Endothelial cell (in vitro differentiated cells): ENCODE results near the gene CPT1A. TPM values are rescaled to one million over a fixed set of nuclear protein-coding genes. Genes with fewer than 3 reads are reported as not detected.

Experiments
- DNase-seq: peaks from one replicate; pipeline ENCODE4 v3.0.0; 2021; ENCODE audit warnings: low spot score
- H3K27ac Mint-ChIP-seq: one replicate; pipeline ENCODE4 v1.8.0; 2021; ENCODE audit warnings: mixed read lengths, inconsistent platforms; ENCODE audit not compliant: unreplicated experiment
- H3K27me3 Mint-ChIP-seq: one replicate; pipeline ENCODE4 v1.8.0; 2021; ENCODE audit warnings: mild to moderate bottlenecking, moderate library complexity, mixed read lengths, inconsistent platforms; ENCODE audit not compliant: unreplicated experiment
- H3K36me3 Mint-ChIP-seq: one replicate; pipeline ENCODE4 v1.8.0; 2021; ENCODE audit warnings: mild to moderate bottlenecking, low read depth, mixed read lengths, inconsistent platforms; ENCODE audit not compliant: unreplicated experiment
- H3K4me1 Mint-ChIP-seq: one replicate; pipeline ENCODE4 v1.8.0; 2021; ENCODE audit warnings: mild to moderate bottlenecking, mixed read lengths, inconsistent platforms; ENCODE audit not compliant: unreplicated experiment
- H3K4me3 Mint-ChIP-seq: one replicate; pipeline ENCODE4 v1.8.0; 2021; ENCODE audit warnings: mild to moderate bottlenecking, mixed read lengths, inconsistent platforms; ENCODE audit not compliant: unreplicated experiment
- H3K9me3 Mint-ChIP-seq: one replicate; pipeline ENCODE4 v1.8.0; 2021; ENCODE audit warnings: mixed read lengths, inconsistent platforms; ENCODE audit not compliant: unreplicated experiment
- total RNA-seq: library from RNA; stranded (reverse); fragmentation: NEBNext Ultra II Directional; extraction: Animal tissue kit (Norgen Biotek cat#: 25700); gene quantifications from one replicate; pipeline ENCODE4 v1.2.1, GENCODE V29; 2021; ENCODE audit not compliant: unreplicated experiment
- TF ChIP-seq, protein P1 (sequence below): fragments of 200-600 bp; sonication (generic); IDR thresholded peaks from one replicate; pipeline ENCODE4 v1.5.0; 2021; ENCODE audit warnings: antibody characterized with exemption; ENCODE audit not compliant: unreplicated experiment

Gene CPT1A
- total RNA-seq, 1 donor from 2014 or later: 0.36 TPM

DNA sequence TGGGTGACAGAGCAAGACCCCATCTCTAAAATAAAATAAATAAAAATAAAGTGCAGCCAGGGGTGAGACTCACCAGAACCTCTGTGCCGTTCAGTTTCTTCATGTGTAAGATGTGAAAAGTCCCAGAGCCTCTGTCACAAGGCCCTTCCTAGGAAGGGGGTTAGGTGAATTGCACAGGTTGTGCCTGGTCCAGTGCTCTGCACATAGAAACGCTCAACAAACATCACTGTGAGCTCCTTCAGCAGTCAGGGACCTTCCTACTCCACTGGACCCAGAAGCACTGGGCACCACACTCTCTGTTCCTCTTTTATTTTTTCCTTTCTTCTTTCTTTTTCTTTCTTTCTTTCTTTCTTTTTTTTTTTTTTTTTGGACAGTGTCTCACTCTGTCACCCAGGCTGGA lies 39.6 kb upstream of the CPT1A start:
- no peak for DNase-seq
- TF ChIP-seq, protein P1, sequence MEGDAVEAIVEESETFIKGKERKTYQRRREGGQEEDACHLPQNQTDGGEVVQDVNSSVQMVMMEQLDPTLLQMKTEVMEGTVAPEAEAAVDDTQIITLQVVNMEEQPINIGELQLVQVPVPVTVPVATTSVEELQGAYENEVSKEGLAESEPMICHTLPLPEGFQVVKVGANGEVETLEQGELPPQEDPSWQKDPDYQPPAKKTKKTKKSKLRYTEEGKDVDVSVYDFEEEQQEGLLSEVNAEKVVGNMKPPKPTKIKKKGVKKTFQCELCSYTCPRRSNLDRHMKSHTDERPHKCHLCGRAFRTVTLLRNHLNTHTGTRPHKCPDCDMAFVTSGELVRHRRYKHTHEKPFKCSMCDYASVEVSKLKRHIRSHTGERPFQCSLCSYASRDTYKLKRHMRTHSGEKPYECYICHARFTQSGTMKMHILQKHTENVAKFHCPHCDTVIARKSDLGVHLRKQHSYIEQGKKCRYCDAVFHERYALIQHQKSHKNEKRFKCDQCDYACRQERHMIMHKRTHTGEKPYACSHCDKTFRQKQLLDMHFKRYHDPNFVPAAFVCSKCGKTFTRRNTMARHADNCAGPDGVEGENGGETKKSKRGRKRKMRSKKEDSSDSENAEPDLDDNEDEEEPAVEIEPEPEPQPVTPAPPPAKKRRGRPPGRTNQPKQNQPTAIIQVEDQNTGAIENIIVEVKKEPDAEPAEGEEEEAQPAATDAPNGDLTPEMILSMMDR: no peak
- Mint-ChIP-seq H3K36me3 (no peaks in the 10 kb centered on the region), H3K4me1 (no peaks in the 10 kb centered on the region), H3K4me3 (no peak overlapping the region), H3K27me3 (no peaks in the 10 kb centered on the region), H3K9me3 (no peaks in the 10 kb centered on the region), H3K27ac (no peak overlapping the region)

DNA sequence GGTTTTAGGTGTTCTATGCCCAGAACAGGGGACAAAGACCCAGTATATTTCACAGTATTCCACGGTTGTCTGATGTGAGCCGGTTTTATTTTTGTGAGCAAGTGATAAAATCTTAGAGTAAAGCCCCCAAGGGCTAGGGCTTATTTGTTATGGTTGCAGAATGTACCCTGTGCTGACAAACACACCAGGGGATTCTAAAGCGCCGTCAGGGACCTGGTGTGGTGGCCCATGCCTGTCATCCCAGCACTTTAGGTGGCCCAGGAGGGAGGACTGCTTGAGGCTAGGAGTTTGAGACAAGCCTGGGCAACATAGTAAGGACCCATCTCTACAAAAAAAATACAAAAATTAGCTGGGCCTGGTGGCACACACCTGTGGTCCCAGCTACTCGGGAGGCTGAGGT lies 39.1 kb upstream of the CPT1A start:
- Mint-ChIP-seq H3K36me3 (no peaks in the 10 kb centered on the region), H3K27me3 (no peaks in the 10 kb centered on the region)
- no peak for DNase-seq

DNA sequence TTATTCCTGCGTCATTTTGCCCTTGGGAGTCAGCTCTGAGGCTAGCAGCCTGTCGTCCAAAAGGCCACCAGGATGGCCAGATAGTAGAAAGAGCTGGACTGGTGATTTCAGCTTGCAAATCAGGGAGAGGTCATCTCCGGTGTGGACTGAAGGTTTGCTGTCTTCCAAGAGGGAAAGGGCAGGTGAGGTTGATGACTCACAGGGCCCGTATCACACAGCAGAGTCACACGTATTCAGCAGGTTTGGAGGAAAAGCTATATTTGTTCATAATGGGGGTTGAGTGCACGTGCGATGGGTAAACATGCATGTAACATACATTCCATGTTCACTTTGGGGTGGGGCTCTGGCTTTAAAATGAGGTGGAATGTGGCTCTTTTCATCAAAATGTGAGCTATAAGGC lies 36.3 kb upstream of the CPT1A start:
- DNase-seq: no peak
- Mint-ChIP-seq H3K4me3 (no peak overlapping the region), H3K27me3 (no peaks in the 10 kb centered on the region), H3K27ac (no peak overlapping the region), H3K4me1 (peaks cover 5% of the 10 kb centered on the region), H3K36me3 (no peaks in the 10 kb centered on the region), H3K9me3 (no peaks in the 10 kb centered on the region)
- TF ChIP-seq, protein P1: no peak

More for the DNA sequence above, 39.1 kb upstream of the CPT1A start:
- no peaks in the 10 kb centered on the region for H3K4me1 Mint-ChIP-seq
- H3K4me3 Mint-ChIP-seq: no peak overlapping the region
- H3K27ac Mint-ChIP-seq: no peak overlapping the region
- H3K9me3 Mint-ChIP-seq: no peaks in the 10 kb centered on the region
- TF ChIP-seq, protein P1: no peak

DNA sequence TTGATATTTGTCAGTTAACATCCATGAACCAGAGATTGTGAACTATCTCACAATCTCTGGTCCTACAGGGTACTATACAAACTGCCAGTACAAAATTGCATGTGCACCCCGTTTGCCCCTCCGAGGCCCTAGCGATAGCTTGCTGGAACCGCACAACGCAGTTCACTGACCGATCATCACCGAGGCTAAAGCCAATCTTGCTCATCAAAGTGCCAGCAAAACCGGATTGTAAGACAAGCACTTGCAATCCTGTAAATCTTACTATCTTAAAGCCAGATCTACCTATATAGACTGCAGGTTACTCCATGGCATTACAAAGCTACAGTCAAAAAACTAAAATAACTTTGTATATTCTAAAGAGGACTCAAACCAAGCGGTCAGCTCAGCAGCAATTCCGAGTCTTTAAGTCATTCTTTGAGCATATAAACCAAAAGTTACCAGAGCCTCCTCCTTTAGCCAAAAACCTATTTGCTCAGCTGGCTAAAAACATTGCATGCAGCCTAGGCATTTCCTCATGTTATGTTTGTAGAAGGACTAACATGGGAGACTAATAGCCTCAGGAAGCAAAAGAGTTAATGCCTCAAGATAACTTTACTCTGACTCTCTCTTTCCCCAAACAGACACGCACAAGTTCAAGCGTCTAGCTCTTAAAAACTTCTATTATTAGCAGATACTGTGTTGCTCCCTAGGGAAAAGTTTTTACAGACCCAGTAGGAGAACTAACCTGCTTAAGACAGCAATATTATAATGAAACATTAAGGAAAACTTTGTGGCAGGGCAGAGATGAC lies 30.7 kb upstream of the CPT1A start:
- Mint-ChIP-seq H3K4me1 (peaks cover 35% of the 10 kb centered on the region), H3K9me3 (no peaks in the 10 kb centered on the region), H3K36me3 (no peaks in the 10 kb centered on the region), H3K27me3 (no peaks in the 10 kb centered on the region), H3K27ac (no peak overlapping the region), H3K4me3 (no peak overlapping the region)
- no peak for DNase-seq
- TF ChIP-seq, protein P1: no peak

DNA sequence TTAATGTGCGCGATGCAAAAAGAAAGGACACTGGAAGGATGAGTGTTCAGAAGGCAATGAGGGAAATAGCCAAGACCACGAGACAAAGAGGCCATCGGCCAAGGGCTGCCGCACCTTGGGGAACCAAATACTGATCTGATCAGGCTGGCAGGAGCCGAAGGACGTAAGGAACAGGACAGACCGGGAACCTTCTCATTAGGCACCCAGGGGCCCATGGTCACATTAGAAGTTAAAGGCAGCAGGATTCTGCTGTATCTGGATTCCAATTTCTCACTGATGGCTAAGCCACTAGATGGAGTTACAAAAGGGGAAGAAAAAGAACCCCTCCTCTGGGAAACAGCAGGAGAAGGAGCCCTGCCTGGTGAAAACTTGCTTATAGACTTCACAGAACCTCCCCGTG lies 28.8 kb upstream of the CPT1A start:
- no peaks in the 10 kb centered on the region for H3K27me3 Mint-ChIP-seq
- H3K4me1 Mint-ChIP-seq: peaks cover 38% of the 10 kb centered on the region
- H3K4me3 Mint-ChIP-seq: peak overlapping the region; percentile 78
- no peaks in the 10 kb centered on the region for H3K36me3 Mint-ChIP-seq
- DNase-seq: no peak
- no peaks in the 10 kb centered on the region for H3K9me3 Mint-ChIP-seq
- TF ChIP-seq, protein P1: no peak
- no peak overlapping the region for H3K27ac Mint-ChIP-seq
